Naive thymus-derived CD8-positive, alpha-beta T cell (primary cell): Measurements from ENCODE around the gene RSAD2. TPM values are rescaled to one million over a fixed set of nuclear protein-coding genes. Genes with fewer than 3 reads are reported as not detected.

Experiments used
- polyA plus RNA-seq, 3 donors: library from polyadenylated mRNA; unstranded; fragments of 300-500 nt; fragmentation: Illumina TruSeq; gene quantifications; one replicate each; pipeline ENCODE4 v1.2.3, GENCODE V29; 2021
- total RNA-seq, 8 experiments: library from RNA in 2 of 8; stranded (reverse) in 2 of 8; gene quantifications; one replicate each; pipeline ENCODE4 v1.2.3 and lab custom pipeline; 2021 to 2026

The RSAD2 gene
- total and polyA plus RNA-seq, 5 experiments from 2014 or later = 4.0 to 11.1 (median 5.2) TPM

Other genes starting within 250 kb of the RSAD2 start
- gene CMPK2, start 11.9 kb upstream of the RSAD2 start, total RNA-seq = 1 to 10 TPM; 3.0 to 3.4 TPM
- gene CMPK2, start 11.9 kb upstream of the RSAD2 start, polyA plus RNA-seq = 1 to 10 TPM; 4.5 to 7.3 (median 4.6) TPM
- gene RNF144A, start 39.6 kb downstream of the RSAD2 start, total RNA-seq = 10 to 100 TPM; 39.5 to 42.7 TPM
- 10 to 100 TPM; 10.3 to 15.5 (median 15.2) TPM for gene RNF144A, start 39.6 kb downstream of the RSAD2 start, polyA plus RNA-seq